Esophagus muscularis mucosa (tissue), 3 donors: ENCODE data around the gene C14orf39.

ENCODE experiments used
- CTCF ChIP-seq, 3 experiments: fragments of 200-600 bp in 2 of 3; fragments of 450-650 bp in 1 of 3; sonication (generic) in 2 of 3; IDR thresholded peaks; one replicate each; pipeline ENCODE4 v1.5.1; 2017 to 2019; ENCODE audit warnings: antibody characterized with exemption in 3 of 3, mild to moderate bottlenecking in 2 of 3, moderate library complexity in 1 of 3
- POLR2A ChIP-seq: fragments of 450-650 bp; IDR thresholded peaks from one replicate; pipeline ENCODE4 v1.6.1; 2017; ENCODE audit warnings: antibody characterized with exemption, moderate library complexity, mild to moderate bottlenecking, low read depth

DNA sequence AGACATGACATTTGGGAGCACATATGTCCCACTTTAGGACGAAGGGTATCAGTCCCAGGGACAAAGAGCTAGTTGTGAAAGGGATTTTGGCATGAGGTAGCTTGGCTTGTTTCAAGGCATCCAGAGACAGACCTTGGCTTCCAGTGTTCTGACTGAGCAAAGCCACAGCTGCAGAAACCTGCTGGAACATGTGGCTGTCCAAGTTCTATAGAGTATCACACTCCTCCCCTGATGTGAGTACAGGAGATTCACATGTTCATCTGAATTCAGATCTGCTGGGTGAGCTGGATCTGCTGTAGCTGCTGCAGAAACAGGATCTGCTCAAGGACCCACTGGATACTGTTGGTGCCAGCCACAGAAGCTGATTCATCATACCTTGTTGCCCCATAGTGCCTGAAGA lies 10.1 kb upstream of the C14orf39 start:
- no peak for TF ChIP-seq CTCF (IDR thresholded peaks at IDR 0.05)
- TF ChIP-seq POLR2A, result no peak
